Smooth muscle cell (in vitro differentiated cells): Measurements from ENCODE around the gene VMP1. TPM values are rescaled to one million over a fixed set of nuclear protein-coding genes. Genes with fewer than 3 reads are reported as not detected.

Experiments used
- DNase-seq: peaks from one replicate; lab custom pipeline; 2025; ENCODE audit not compliant: unreplicated experiment; lab: John Stamatoyannopoulos, UW
- H2AFZ ChIP-seq: fragments of 200-600 bp; sonication (generic); 2 replicates; pipeline ENCODE4 v1.6.0; 2016; ENCODE audit warnings: antibody characterized with exemption, low read depth, mild to moderate bottlenecking
- H3F3A ChIP-seq: fragments of 200-600 bp; sonication (generic); 2 replicates; pipeline ENCODE4 v1.6.0; 2017; ENCODE audit warnings: antibody characterized with exemption, low read depth
- H3K27ac ChIP-seq: fragments of 200-600 bp; sonication (generic); 2 replicates; pipeline ENCODE4 v1.5.1; 2016; ENCODE audit warnings: low read depth, mild to moderate bottlenecking
- H3K27me3 ChIP-seq: fragments of 200-600 bp; sonication (generic); 2 replicates; pipeline ENCODE4 v1.6.1; 2016; ENCODE audit warnings: low read depth, mild to moderate bottlenecking
- H3K36me3 ChIP-seq: fragments of 200-600 bp; sonication (generic); 2 replicates; pipeline ENCODE4 v1.5.1; 2016; ENCODE audit warnings: low read depth
- H3K4me1 ChIP-seq: fragments of 200-600 bp; sonication (generic); 2 replicates; pipeline ENCODE4 v1.5.1; 2016; ENCODE audit warnings: low read depth
- H3K4me2 ChIP-seq: fragments of 200-600 bp; sonication (generic); 2 replicates; pipeline ENCODE4 v1.6.0; 2016; ENCODE audit warnings: mild to moderate bottlenecking
- H3K4me3 ChIP-seq: fragments of 200-600 bp; sonication (generic); 2 replicates; pipeline ENCODE4 v1.5.1; 2016; ENCODE audit warnings: mild to moderate bottlenecking
- H3K79me2 ChIP-seq: fragments of 200-600 bp; sonication (generic); 2 replicates; pipeline ENCODE4 v1.6.0; 2016; ENCODE audit warnings: low read depth, mild to moderate bottlenecking
- H3K9ac ChIP-seq: fragments of 200-600 bp; sonication (generic); 2 replicates; pipeline ENCODE4 v1.6.0; 2016; ENCODE audit warnings: low read depth
- H3K9me3 ChIP-seq: fragments of 200-600 bp; sonication (generic); replicated peaks from 2 replicates; pipeline ENCODE4 v1.5.1; 2016; ENCODE audit warnings: low read depth
- H4K20me1 ChIP-seq: fragments of 200-600 bp; sonication (generic); 2 replicates; pipeline ENCODE4 v1.6.0; 2016; ENCODE audit warnings: low read depth
- WGBS: methylation state at CpG from one replicate; pipeline ENCODE4 v1.1.7; 2016; ENCODE audit warnings: low lambda C conversion rate; 5-methylcytosine and 5-hydroxymethylcytosine counted together
- polyA plus RNA-seq: library from polyadenylated mRNA; unstranded; fragments of >200 nt; fragmentation: Nextera tagmentation; extraction: Ambion mirVana; gene quantifications from 2 replicates; pipeline ENCODE4 v1.2.1, GENCODE V29; 2016
- total RNA-seq: library from RNA; depleted of rRNA; stranded (reverse); fragments of >200 nt; gene quantifications from 2 replicates; pipeline ENCODE4 v1.2.3, GENCODE V29; 2014
- TF ChIP-seq, protein P1 (sequence below): fragments of 200-600 bp; sonication (generic); IDR thresholded peaks from 2 replicates; pipeline ENCODE4 v1.5.1; 2017; ENCODE audit warnings: borderline replicate concordance, mild to moderate bottlenecking, antibody characterized with exemption; ENCODE audit not compliant: insufficient read depth, poor library complexity, severe bottlenecking

Gene VMP1
- total and polyA plus RNA-seq, 2 experiments from 2014 or later, result 102 to 545 TPM

GRCh38 chr17:59676716-59677115, 30.7 kb upstream of the VMP1 start:
- peaks cover 48% of the 10 kb centered on the region for H3K36me3 ChIP-seq
- no peak for DNase-seq

GRCh38 chr17:59678918-59679317, 28.5 kb upstream of the VMP1 start:
- Histone ChIP-seq H2AFZ (no peak overlapping the region), H3K79me2 (peaks cover 52% of the 10 kb centered on the region), H3K9me3 (no peaks in the 10 kb centered on the region), H3K4me3 (no peak overlapping the region), H3F3A (peaks cover 30% of the 10 kb centered on the region), H3K4me1 (no peaks in the 10 kb centered on the region), H3K27ac (peak overlapping the region; percentile 28), H3K36me3 (peaks cover 57% of the 10 kb centered on the region), H3K9ac (no peak overlapping the region), H3K27me3 (no peaks in the 10 kb centered on the region), H4K20me1 (peaks cover 63% of the 10 kb centered on the region), H3K4me2 (no peak overlapping the region)
- 70% methylated on average over 2 of the region's 2 CpGs for WGBS
- no peak for DNase-seq
- TF ChIP-seq, protein P1, sequence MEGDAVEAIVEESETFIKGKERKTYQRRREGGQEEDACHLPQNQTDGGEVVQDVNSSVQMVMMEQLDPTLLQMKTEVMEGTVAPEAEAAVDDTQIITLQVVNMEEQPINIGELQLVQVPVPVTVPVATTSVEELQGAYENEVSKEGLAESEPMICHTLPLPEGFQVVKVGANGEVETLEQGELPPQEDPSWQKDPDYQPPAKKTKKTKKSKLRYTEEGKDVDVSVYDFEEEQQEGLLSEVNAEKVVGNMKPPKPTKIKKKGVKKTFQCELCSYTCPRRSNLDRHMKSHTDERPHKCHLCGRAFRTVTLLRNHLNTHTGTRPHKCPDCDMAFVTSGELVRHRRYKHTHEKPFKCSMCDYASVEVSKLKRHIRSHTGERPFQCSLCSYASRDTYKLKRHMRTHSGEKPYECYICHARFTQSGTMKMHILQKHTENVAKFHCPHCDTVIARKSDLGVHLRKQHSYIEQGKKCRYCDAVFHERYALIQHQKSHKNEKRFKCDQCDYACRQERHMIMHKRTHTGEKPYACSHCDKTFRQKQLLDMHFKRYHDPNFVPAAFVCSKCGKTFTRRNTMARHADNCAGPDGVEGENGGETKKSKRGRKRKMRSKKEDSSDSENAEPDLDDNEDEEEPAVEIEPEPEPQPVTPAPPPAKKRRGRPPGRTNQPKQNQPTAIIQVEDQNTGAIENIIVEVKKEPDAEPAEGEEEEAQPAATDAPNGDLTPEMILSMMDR, result no peak

More at GRCh38 chr17:59676716-59677115, 30.7 kb upstream of the VMP1 start:
- H2AFZ ChIP-seq, result no peak overlapping the region
- no peak overlapping the region for H3K9ac ChIP-seq
- H3K27me3 ChIP-seq, result no peaks in the 10 kb centered on the region
- no peaks in the 10 kb centered on the region for H3K4me1 ChIP-seq
- 96% methylated on average over 7 of the region's 7 CpGs for WGBS
- H3K4me3 ChIP-seq, result no peak overlapping the region
- TF ChIP-seq, protein P1, result no peak
- H3K79me2 ChIP-seq, result peaks cover 57% of the 10 kb centered on the region
- H3K4me2 ChIP-seq, result no peak overlapping the region
- H4K20me1 ChIP-seq, result peaks cover 66% of the 10 kb centered on the region
- H3K9me3 ChIP-seq, result no peaks in the 10 kb centered on the region
- peaks cover 26% of the 10 kb centered on the region for H3F3A ChIP-seq
- peak overlapping the region; percentile 22 for H3K27ac ChIP-seq

DNA sequence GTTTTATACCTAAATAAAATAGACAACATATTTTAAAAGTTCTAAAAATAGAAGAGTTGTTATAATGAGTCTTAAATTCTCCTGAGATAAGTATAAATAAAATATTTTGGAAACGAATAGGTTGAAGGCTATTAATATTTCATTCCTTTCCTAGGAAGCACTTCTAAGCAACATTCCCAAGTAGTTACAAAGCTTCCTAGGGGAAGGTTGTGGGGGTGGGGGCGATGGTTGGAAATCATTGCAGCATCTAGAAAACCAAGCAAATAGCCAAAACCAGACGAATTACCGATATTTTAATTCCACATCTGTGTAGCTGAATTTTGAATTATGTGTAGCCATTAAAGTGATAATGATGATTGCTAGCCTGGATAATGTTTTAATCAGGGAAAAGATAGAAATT, 27.1 kb upstream of the VMP1 start:
- no peak overlapping the region for H3K4me2 ChIP-seq
- peaks cover 30% of the 10 kb centered on the region for H3F3A ChIP-seq
- peak overlapping the region; percentile 27 for H3K27ac ChIP-seq
- DNase-seq, result no peak
- TF ChIP-seq, protein P1, result no peak
- H3K9me3 ChIP-seq, result no peaks in the 10 kb centered on the region
- H3K27me3 ChIP-seq, result no peaks in the 10 kb centered on the region
- peaks cover 51% of the 10 kb centered on the region for H3K79me2 ChIP-seq
- H3K4me3 ChIP-seq, result no peak overlapping the region
- 90% methylated on average over 4 of the region's 4 CpGs for WGBS
- no peaks in the 10 kb centered on the region for H3K4me1 ChIP-seq
- no peak overlapping the region for H3K9ac ChIP-seq
- H4K20me1 ChIP-seq, result peaks cover 65% of the 10 kb centered on the region
- peaks cover 56% of the 10 kb centered on the region for H3K36me3 ChIP-seq
- H2AFZ ChIP-seq, result no peak overlapping the region

DNA sequence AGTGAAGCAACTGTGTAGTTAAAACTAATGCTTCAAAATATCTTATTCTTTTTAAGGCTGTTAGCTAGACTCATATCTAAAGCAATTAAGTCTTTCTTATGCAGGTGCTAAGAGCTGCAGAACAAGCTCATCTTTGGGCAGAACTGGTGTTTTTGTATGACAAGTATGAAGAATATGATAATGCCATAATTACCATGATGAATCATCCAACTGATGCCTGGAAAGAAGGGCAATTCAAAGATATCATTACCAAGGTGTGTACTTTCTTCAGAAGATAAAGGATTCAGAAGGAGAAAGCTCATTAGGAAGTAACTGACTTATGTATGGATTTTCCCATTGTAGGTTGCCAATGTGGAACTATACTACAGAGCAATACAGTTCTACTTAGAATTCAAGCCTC, 24.2 kb upstream of the VMP1 start:
- Histone ChIP-seq H3K9ac (no peak overlapping the region), H3K9me3 (no peaks in the 10 kb centered on the region), H3K27me3 (no peaks in the 10 kb centered on the region), H3K4me2 (no peak overlapping the region), H4K20me1 (peaks cover 73% of the 10 kb centered on the region), H2AFZ (no peak overlapping the region), H3K4me1 (no peaks in the 10 kb centered on the region), H3K36me3 (peaks cover 66% of the 10 kb centered on the region), H3K4me3 (no peak overlapping the region), H3K79me2 (peaks cover 53% of the 10 kb centered on the region), H3K27ac (peak overlapping the region; percentile 34), H3F3A (peaks cover 32% of the 10 kb centered on the region)
- no peak for DNase-seq
- TF ChIP-seq, protein P1, result no peak
